ENCODE results near the gene APBA1. TPM values are rescaled to one million over a fixed set of nuclear protein-coding genes. Genes with fewer than 3 reads are reported as not detected.

APBA1 gene
- total and polyA plus RNA-seq, 2 donors (not counting 3 experiments of a cell fraction or from before 2014, with no cell fraction given) = 6.1 to 11.3 TPM

- Histone ChIP-seq H3K27me3 (ENCODE audit: control insufficient read depth in 2 of 2, insufficient read depth in 2 of 2, low read length in 2 of 2) (peaks cover 0 to 2% of the 10 kb centered on the region in 2 experiments), H3K4me1 (ENCODE audit: control insufficient read depth, extremely low read depth, insufficient read depth, low read length) (peaks cover 35% of the 10 kb centered on the region), H2AFZ (ENCODE audit: low read depth, low read length) (no peak overlapping the region), H3K4me2 (ENCODE audit: insufficient read depth, low read length) (no peak overlapping the region), H3K27ac (ENCODE audit: insufficient read depth, low read depth, low read length) (no peak overlapping the region), H3K36me3 (ENCODE audit: control insufficient read depth in 2 of 2, extremely low read depth in 1 of 2, insufficient read depth in 2 of 2, low read length in 2 of 2) (no peaks in the 10 kb centered on the region), H3K9me3 (replicated peaks; ENCODE audit: control insufficient read depth, insufficient read depth, low read length) (no peaks in the 10 kb centered on the region), H3K4me3 (replicated peaks in 1 of 3; ENCODE audit: insufficient read depth in 1 of 3, low read depth in 1 of 3, low read length in 3 of 3) (no peak overlapping the region), H3K79me2 (ENCODE audit: control insufficient read depth, insufficient read depth, low read length) (no peaks in the 10 kb centered on the region), H3K9ac (replicated peaks; ENCODE audit: extremely low read depth, insufficient read depth, low read length) (no peak overlapping the region), H3K9me1 (replicated peaks; ENCODE audit: control insufficient read depth, extremely low read depth, insufficient read depth, low read length) (no peaks in the 10 kb centered on the region), H4K20me1 (replicated peaks; ENCODE audit: control insufficient read depth, extremely low read depth, insufficient read depth, low read length) (no peaks in the 10 kb centered on the region)
- intact Hi-C loops (cut with micrococcal nuclease) (no loop called here), dilution Hi-C loops (cut with MboI; ENCODE audit: extremely low pct_ligation_motif_present, low sequenced_read_pairs) (no loop called here)
- POLR2A ChIA-PET = no interaction called here
- FAIRE-seq (no peak), DNase-seq (ENCODE audit: low read depth, low spot score) (no peak)
- no TSS peak for BruUV-seq (replicated peaks)
- no peak for TF ChIP-seq MYC (IDR thresholded peaks at IDR 0.05; ENCODE audit: low read depth, low read length)
- no peak for TF ChIP-seq POLR2A (IDR thresholded peaks at IDR 0.05; ENCODE audit: low read depth, low read length)
- TF ChIP-seq CTCF (IDR thresholded peaks at IDR 0.05; ENCODE audit: extremely low read depth in 1 of 2, insufficient read depth in 1 of 2, low read depth in 1 of 2, low read length in 2 of 2) = no peak
- TF ChIP-seq MAX (IDR thresholded peaks at IDR 0.05; ENCODE audit: insufficient read depth, insufficient read length) = no peak
- TF ChIP-seq EZH2 (IDR thresholded peaks at IDR 0.05; ENCODE audit: borderline replicate concordance, low read depth, low read length, severe bottlenecking) = no peak
- TF ChIP-seq GATA2 (IDR thresholded peaks at IDR 0.05; ENCODE audit: insufficient read depth, insufficient read length, low read depth, low read length) = no peak
- no peak for TF ChIP-seq FOS (IDR thresholded peaks at IDR 0.05; ENCODE audit: borderline replicate concordance, insufficient read depth, low read length)
- no peak for TF ChIP-seq POLR2AphosphoS5 (IDR thresholded peaks at IDR 0.05; ENCODE audit: insufficient read depth, low read depth, low read length)
- no peak for TF ChIP-seq JUN (IDR thresholded peaks at IDR 0.05; ENCODE audit: borderline replicate concordance, insufficient read depth, insufficient read length, low read depth)
- CTCF ChIA-PET = no interaction called here
These were observed 86.6 kb downstream of the APBA1 start for GRCh38 chr9:69585571-69585970.
